SK-N-SH treated with all-trans-retinoic acid at 6 μM for 48 hours (cell line): ENCODE measurements around the gene ILK.

Experiments
- ATAC-seq: fragments of 200-7000 bp; cut with Tn5 transposase; 3 replicates; pipeline ENCODE4 v1.9.1; 2020; ENCODE audit warnings: mild to moderate bottlenecking, moderate library complexity
- ARNTL ChIP-seq: fragments of 450-650 bp; formaldehyde crosslinking; IDR thresholded peaks from 2 replicates; pipeline ENCODE4 v1.5.0; 2020; ENCODE audit warnings: low read depth, mild to moderate bottlenecking, moderate library complexity, borderline replicate concordance
- BACH2 ChIP-seq: fragments of 250-450 bp; sonication (Bioruptor Pico); IDR thresholded peaks from 2 replicates; pipeline ENCODE4 v1.9.0; 2021; ENCODE audit warnings: mild to moderate bottlenecking, borderline replicate concordance
- CSDC2 ChIP-seq: fragments of 250-450 bp; sonication (Bioruptor Pico); IDR thresholded peaks from 2 replicates; pipeline ENCODE4 v1.5.0; 2020; ENCODE audit warnings: mild to moderate bottlenecking, moderate library complexity
- CSRNP3 ChIP-seq: fragments of 250-450 bp; sonication (Bioruptor Pico); IDR thresholded peaks from 2 replicates; pipeline ENCODE4 v1.5.1; 2021; ENCODE audit warnings: mild to moderate bottlenecking, moderate library complexity
- ESRRG ChIP-seq: fragments of 250-450 bp; sonication (Bioruptor Pico); IDR thresholded peaks from 2 replicates; pipeline ENCODE4 v1.6.1; 2021; ENCODE audit warnings: mild to moderate bottlenecking
- GLIS3 ChIP-seq: fragments of 250-450 bp; sonication (Bioruptor Pico); IDR thresholded peaks from 2 replicates; pipeline ENCODE4 v1.5.0; 2020; ENCODE audit warnings: mild to moderate bottlenecking, moderate library complexity
- ISL1 ChIP-seq: fragments of 250-450 bp; sonication (Bioruptor Pico); IDR thresholded peaks from 2 replicates; pipeline ENCODE4 v2.1.2; 2022; ENCODE audit warnings: mild to moderate bottlenecking, moderate library complexity
- PATZ1 ChIP-seq: fragments of 250-450 bp; sonication (Bioruptor Pico); IDR thresholded peaks from 2 replicates; pipeline ENCODE4 v1.8.0; 2020; ENCODE audit warnings: mild to moderate bottlenecking, moderate library complexity, borderline replicate concordance
- POU6F1 ChIP-seq: fragments of 250-450 bp; sonication (Bioruptor Pico); IDR thresholded peaks from 2 replicates; pipeline ENCODE4 v1.8.0; 2021; ENCODE audit warnings: low read depth, mild to moderate bottlenecking, moderate library complexity, borderline replicate concordance
- PPARA ChIP-seq: fragments of 250-450 bp; sonication (Bioruptor Pico); IDR thresholded peaks from 2 replicates; pipeline ENCODE4 v1.5.0; 2020; ENCODE audit warnings: mild to moderate bottlenecking, borderline replicate concordance
- RARB ChIP-seq: fragments of 250-450 bp; sonication (Bioruptor Pico); IDR thresholded peaks from 2 replicates; pipeline ENCODE4 v1.8.0; 2021; ENCODE audit warnings: mild to moderate bottlenecking, moderate library complexity
- SNAI2 ChIP-seq: fragments of 250-450 bp; sonication (Bioruptor Pico); IDR thresholded peaks from 2 replicates; pipeline ENCODE4 v1.5.0; 2020; ENCODE audit warnings: mild to moderate bottlenecking, moderate library complexity
- TCF4 ChIP-seq: fragments of 250-450 bp; sonication (Bioruptor Pico); IDR thresholded peaks from 2 replicates; pipeline ENCODE4 v1.8.0; 2021; ENCODE audit warnings: mild to moderate bottlenecking, moderate library complexity, borderline replicate concordance
- TOX ChIP-seq: fragments of 250-450 bp; sonication (Bioruptor Pico); IDR thresholded peaks from 2 replicates; pipeline ENCODE4 v1.8.0; 2021; ENCODE audit warnings: mild to moderate bottlenecking, moderate library complexity, borderline replicate concordance
- ZC3H10 ChIP-seq: fragments of 250-450 bp; sonication (Bioruptor Pico); IDR thresholded peaks from 2 replicates; pipeline ENCODE4 v1.5.1; 2021; ENCODE audit warnings: mild to moderate bottlenecking, moderate library complexity
- ZFP3 ChIP-seq: fragments of 250-450 bp; sonication (Bioruptor Pico); IDR thresholded peaks from 2 replicates; pipeline ENCODE4 v1.5.0; 2020; ENCODE audit warnings: mild to moderate bottlenecking, moderate library complexity
- ZFP30 ChIP-seq: fragments of 450-650 bp; formaldehyde crosslinking; IDR thresholded peaks from 2 replicates; pipeline ENCODE4 v1.5.0; 2022; ENCODE audit warnings: mild to moderate bottlenecking, moderate library complexity
- ZNF565 ChIP-seq: fragments of 450-650 bp; formaldehyde crosslinking; conservative IDR thresholded peaks from 2 replicates; pipeline ENCODE4 v1.5.0; 2020; ENCODE audit warnings: low read depth, mild to moderate bottlenecking, moderate library complexity
- ZNF70 ChIP-seq: fragments of 450-650 bp; formaldehyde crosslinking; IDR thresholded peaks from 2 replicates; pipeline ENCODE4 v1.5.0; 2020; ENCODE audit warnings: mild to moderate bottlenecking, moderate library complexity
- ZNF8 ChIP-seq: fragments of 450-650 bp; formaldehyde crosslinking; IDR thresholded peaks from 2 replicates; pipeline ENCODE4 v1.5.0; 2020; ENCODE audit warnings: mild to moderate bottlenecking, moderate library complexity
- TF ChIP-seq, protein P1 (sequence below): fragments of 250-450 bp; sonication (Bioruptor Pico); IDR thresholded peaks from 2 replicates; pipeline ENCODE4 v1.5.1; 2020; ENCODE audit warnings: low read depth, mild to moderate bottlenecking, moderate library complexity

The ILK gene

GRCh38 chr11:6598555-6598954, 5.0 kb upstream of the ILK start (continued):
- TF ChIP-seq CSRNP3 (CRISPR knock-in tag) (no peak), TOX (CRISPR knock-in tag) (no peak), ISL1 (CRISPR knock-in tag) (no peak), TCF4 (CRISPR knock-in tag) (no peak), ZNF70 (CRISPR knock-in tag) (no peak), RARB (CRISPR knock-in tag) (no peak), ZFP30 (no peak), PATZ1 (CRISPR knock-in tag) (no peak)

GRCh38 chr11:6599449-6599848, 4.1 kb upstream of the ILK start:
- ATAC-seq: no peak
- TF ChIP-seq CSRNP3 (CRISPR knock-in tag) (no peak), POU6F1 (CRISPR knock-in tag) (no peak), ZNF8 (no peak), TOX (CRISPR knock-in tag) (no peak), GLIS3 (CRISPR knock-in tag) (no peak), ZNF70 (CRISPR knock-in tag) (no peak), ZFP3 (no peak), CSDC2 (CRISPR knock-in tag) (no peak), ZNF565 (CRISPR knock-in tag) (no peak), ESRRG (CRISPR knock-in tag) (no peak)

GRCh38 chr11:6599881-6600390, 3.6 kb upstream of the ILK start:
- TF ChIP-seq PATZ1 (CRISPR knock-in tag) (no peak), CSDC2 (CRISPR knock-in tag) (no peak), RARB (CRISPR knock-in tag) (no peak), BACH2 (no peak), TOX (CRISPR knock-in tag) (no peak), POU6F1 (CRISPR knock-in tag) (no peak), ZNF565 (CRISPR knock-in tag) (no peak), PPARA (CRISPR knock-in tag) (no peak), CSRNP3 (CRISPR knock-in tag) (no peak), ZFP30 (no peak), ZNF70 (CRISPR knock-in tag) (no peak), ZNF8 (no peak), ZC3H10 (CRISPR knock-in tag) (no peak), SNAI2 (CRISPR knock-in tag) (no peak), ARNTL (no peak), ZFP3 (no peak), ESRRG (CRISPR knock-in tag) (no peak), GLIS3 (CRISPR knock-in tag) (no peak)
- TF ChIP-seq, protein P1, sequence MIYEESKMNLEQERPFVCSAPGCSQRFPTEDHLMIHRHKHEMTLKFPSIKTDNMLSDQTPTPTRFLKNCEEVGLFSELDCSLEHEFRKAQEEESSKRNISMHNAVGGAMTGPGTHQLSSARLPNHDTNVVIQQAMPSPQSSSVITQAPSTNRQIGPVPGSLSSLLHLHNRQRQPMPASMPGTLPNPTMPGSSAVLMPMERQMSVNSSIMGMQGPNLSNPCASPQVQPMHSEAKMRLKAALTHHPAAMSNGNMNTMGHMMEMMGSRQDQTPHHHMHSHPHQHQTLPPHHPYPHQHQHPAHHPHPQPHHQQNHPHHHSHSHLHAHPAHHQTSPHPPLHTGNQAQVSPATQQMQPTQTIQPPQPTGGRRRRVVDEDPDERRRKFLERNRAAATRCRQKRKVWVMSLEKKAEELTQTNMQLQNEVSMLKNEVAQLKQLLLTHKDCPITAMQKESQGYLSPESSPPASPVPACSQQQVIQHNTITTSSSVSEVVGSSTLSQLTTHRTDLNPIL (CRISPR knock-in tag): no peak
- ATAC-seq: no peak
